Astrocyte (in vitro differentiated cells and primary cell): ENCODE results near the gene CBX2.

Source experiments
- CTCF ChIP-seq: IDR thresholded peaks from 2 replicates; pipeline ENCODE4 v1.5.1; 2011; ENCODE audit warnings: low read depth, mild to moderate bottlenecking, inconsistent platforms, low read length, moderate library complexity; ENCODE audit not compliant: insufficient read depth
- EZH2 ChIP-seq: IDR thresholded peaks from 2 replicates; pipeline ENCODE4 v1.6.1; 2012; ENCODE audit warnings: mild to moderate bottlenecking, low read length, inconsistent platforms; ENCODE audit not compliant: insufficient read depth

DNA sequence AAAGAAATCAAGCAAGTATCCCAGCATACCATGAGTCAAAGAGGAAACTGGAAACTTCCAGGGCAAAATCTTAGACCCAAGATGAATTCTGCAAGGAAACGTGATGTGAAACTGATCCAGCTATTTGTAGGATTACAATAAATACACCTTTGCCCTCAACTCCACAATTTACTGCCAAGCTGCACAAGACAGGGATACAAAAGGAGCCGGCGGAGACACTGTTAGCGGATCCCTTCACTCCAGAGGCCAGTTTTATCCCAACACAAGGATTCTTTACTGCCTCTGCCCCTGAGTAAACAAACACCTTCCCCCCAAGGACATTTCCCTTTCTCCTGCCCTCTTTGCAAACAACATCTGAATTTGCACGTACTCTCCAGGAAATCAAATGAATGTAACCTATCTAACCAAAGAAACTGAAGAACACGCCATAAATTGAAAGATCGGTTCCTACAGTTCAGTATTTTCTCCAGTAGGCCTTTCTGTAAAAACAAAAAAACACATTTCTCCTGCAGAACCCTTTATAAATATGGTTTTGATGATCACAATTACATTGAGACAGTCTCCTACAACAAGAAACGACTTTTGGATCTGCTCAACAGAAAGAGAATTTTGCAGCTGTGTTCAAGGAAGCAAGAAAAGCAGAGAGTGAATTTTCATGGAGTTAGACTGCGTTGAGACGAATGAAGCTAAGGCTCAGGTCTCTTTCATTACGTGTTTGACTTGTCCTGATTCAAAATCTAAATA lies 1.4 kb upstream of the CBX2 start:
- no peak for TF ChIP-seq CTCF
- no peak for TF ChIP-seq EZH2
